PC-3 (cell line): Measurements from ENCODE around the gene GLT6D1.

Experiments used
- CTCF ChIP-seq: fragments of 300-600 bp; sonication (generic); conservative IDR thresholded peaks from 2 replicates; pipeline ENCODE4 v1.5.1; 2017; ENCODE audit warnings: antibody characterized with exemption, low read depth, mild to moderate bottlenecking, low read length
- EZH2 ChIP-seq: fragments of 300-600 bp; sonication (generic); IDR thresholded peaks from one replicate; pipeline ENCODE4 v1.6.1; 2017; ENCODE audit warnings: antibody characterized with exemption, mild to moderate bottlenecking, low read length; ENCODE audit not compliant: unreplicated experiment
- EZH2phosphoT487 ChIP-seq: fragments of 300-600 bp; sonication (generic); IDR thresholded peaks from 2 replicates; pipeline ENCODE4 v1.6.1; 2018; ENCODE audit warnings: mild to moderate bottlenecking, antibody characterized with exemption, low read length, borderline replicate concordance

- no peak for TF ChIP-seq CTCF
- no peak for TF ChIP-seq EZH2
- no peak for TF ChIP-seq EZH2phosphoT487
Observed at GRCh38 chr9:135608294-135608998, 30.9 kb downstream of the GLT6D1 start.
